SK-N-MC (cell line): ENCODE results near the gene CD300LF.
A peak's percentile ranks its signal among the peaks of the same experiment; 100 is the strongest.

Experiments
- EZH2 ChIP-seq: fragments of 200-600 bp; sonication (generic); IDR thresholded peaks from one replicate; pipeline ENCODE4 v1.6.1; 2017; ENCODE audit warnings: antibody characterized with exemption
- FOXP2 ChIP-seq: optimal IDR thresholded peaks from 2 replicates; pipeline ENCODE3; 2011; ENCODE audit warnings: mild to moderate bottlenecking, moderate library complexity; ENCODE audit not compliant: insufficient read depth; ENCODE audit errors: extremely low read length, control extremely low read depth
- POLR2AphosphoS5 ChIP-seq: IDR thresholded peaks from 2 replicates; pipeline ENCODE4 v1.6.1; 2012; ENCODE audit warnings: mild to moderate bottlenecking, low read depth, low read length, borderline replicate concordance

GRCh38 chr17:74737299-74738050 is 24.8 kb upstream of the CD300LF start:
- no peak for TF ChIP-seq POLR2AphosphoS5
- peak; percentile 18 for TF ChIP-seq EZH2
- TF ChIP-seq FOXP2, result no peak
